GM12878 (cell line): ENCODE data around the gene KLB. TPM values are rescaled to one million over a fixed set of nuclear protein-coding genes. Genes with fewer than 3 reads are reported as not detected.

Experiments used
- CBX3 ChIP-seq: fragments of 200-600 bp; sonication (generic); IDR thresholded peaks from 2 replicates; pipeline ENCODE4 v1.6.1; 2016; ENCODE audit warnings: low read depth, borderline replicate concordance
- EZH2 ChIP-seq: IDR thresholded peaks from 2 replicates; pipeline ENCODE4 v1.6.1; 2012; ENCODE audit warnings: low read depth, mild to moderate bottlenecking, control low read depth, inconsistent platforms, low read length, borderline replicate concordance; ENCODE audit not compliant: control insufficient read depth
- POLR2AphosphoS5 ChIP-seq: IDR thresholded peaks from 2 replicates; pipeline ENCODE4 v1.6.1; 2011; ENCODE audit warnings: mild to moderate bottlenecking, low read length, inconsistent platforms
- RUNX3 ChIP-seq: IDR thresholded peaks from 2 replicates; pipeline ENCODE4 v1.6.1; 2012; ENCODE audit warnings: low read length, inconsistent platforms
- polyA plus RNA-seq, 11 experiments: library from polyadenylated mRNA; depleted of rRNA in 4 of 11; unstranded in 6 of 11; stranded (reverse) in 5 of 11; fragments of >200 nt; fragmentation: Nextera tagmentation in 4 of 11; fragmentation: Illumina TruSeq in 1 of 11; extraction: Ambion mirVana in 4 of 11; extraction: Trizol in 1 of 11; gene quantifications; 1 replicate in 1 of 11; 2 replicates in 10 of 11; pipeline versions ENCODE4 v1.2.1 to v1.2.3, GENCODE V29; 2011 to 2016; ENCODE audit warnings: inconsistent platforms in 2 of 11, missing spikeins in 2 of 11, low read depth in 1 of 11
- total RNA-seq, 4 experiments: library from RNA; depleted of rRNA in 3 of 4; stranded (reverse); fragments of >200 nt in 3 of 4; fragmentation: Illumina TruSeq in 1 of 4; extraction: Trizol in 1 of 4; gene quantifications; 2 replicates each; pipeline versions ENCODE4 v1.2.1 to v1.2.3, GENCODE V29; 2013 to 2021
- TF ChIP-seq, protein P1 (sequence below): IDR thresholded peaks from 2 replicates; pipeline ENCODE4 v1.6.1; 2011; ENCODE audit warnings: borderline replicate concordance, low read depth, mild to moderate bottlenecking, moderate library complexity, mixed read lengths, low read length; ENCODE audit not compliant: insufficient read depth; ENCODE audit errors: extremely low read length
- TF ChIP-seq, protein P2 (sequence below): IDR thresholded peaks from 2 replicates; pipeline ENCODE4 v1.6.1; 2011; ENCODE audit warnings: mild to moderate bottlenecking, low read depth, low read length, moderate library complexity; ENCODE audit not compliant: insufficient replicate concordance
- TF ChIP-seq, protein P3 (sequence below): IDR thresholded peaks from 2 replicates; pipeline ENCODE4 v1.6.1; 2012; ENCODE audit warnings: improper control_type of control experiment, low read depth, low read length; ENCODE audit not compliant: insufficient replicate concordance
- TF ChIP-seq, protein P4 (sequence below): IDR thresholded peaks from 2 replicates; pipeline ENCODE4 v1.6.1; 2011; ENCODE audit warnings: low read depth, low read length, improper control_type of control experiment, borderline replicate concordance

KLB gene
- total and polyA plus RNA-seq, 10 of the 15 experiments (the other 5 are each of a cell fraction or from before 2014, with no cell fraction given), result under 0.01 to 0.13 (median 0.04) TPM; not detected in 1

DNA sequence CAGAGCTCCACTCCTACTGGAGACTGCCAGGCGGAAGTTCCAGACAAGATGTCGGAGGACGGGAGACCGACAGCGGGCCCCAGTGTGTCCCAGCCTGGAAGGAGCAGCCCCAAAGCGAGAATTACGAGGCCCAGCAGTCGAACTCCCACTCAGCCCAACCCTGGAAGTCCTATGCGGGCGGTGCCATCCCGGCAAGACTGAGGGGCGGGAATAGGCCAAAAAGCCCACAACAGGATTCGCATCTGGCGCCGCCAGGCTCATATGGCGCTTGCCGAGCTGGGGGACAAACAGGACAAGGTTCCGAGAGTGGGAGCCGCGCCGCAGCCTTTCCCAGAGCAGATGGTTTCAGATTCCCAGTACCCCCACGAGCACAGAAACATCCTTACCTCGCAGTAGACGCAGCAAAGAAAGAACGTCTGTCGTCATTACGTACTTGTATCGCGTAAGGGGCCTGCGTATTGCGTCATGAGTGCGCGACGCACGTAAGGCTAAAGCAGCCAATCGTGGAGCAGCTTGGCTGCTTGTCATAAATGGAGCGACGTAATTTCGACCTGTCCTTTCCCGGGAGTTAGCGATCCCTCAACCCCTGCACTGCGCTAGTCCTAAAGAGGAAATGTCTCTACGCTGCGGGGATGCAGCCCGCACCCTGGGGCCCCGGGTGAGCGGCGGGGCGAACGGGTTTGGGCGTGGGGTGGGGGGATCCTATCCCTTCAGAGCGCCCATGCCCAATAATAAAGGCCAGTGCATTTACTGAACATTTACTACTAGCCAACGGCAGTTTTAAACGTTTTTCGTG lies 52.0 kb downstream of the KLB start, which contains the start of the genes LIAS and RPL9 (continued):
- TF ChIP-seq, protein P1, sequence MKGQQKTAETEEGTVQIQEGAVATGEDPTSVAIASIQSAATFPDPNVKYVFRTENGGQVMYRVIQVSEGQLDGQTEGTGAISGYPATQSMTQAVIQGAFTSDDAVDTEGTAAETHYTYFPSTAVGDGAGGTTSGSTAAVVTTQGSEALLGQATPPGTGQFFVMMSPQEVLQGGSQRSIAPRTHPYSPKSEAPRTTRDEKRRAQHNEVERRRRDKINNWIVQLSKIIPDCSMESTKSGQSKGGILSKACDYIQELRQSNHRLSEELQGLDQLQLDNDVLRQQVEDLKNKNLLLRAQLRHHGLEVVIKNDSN, result no peak
- TF ChIP-seq, protein P2, sequence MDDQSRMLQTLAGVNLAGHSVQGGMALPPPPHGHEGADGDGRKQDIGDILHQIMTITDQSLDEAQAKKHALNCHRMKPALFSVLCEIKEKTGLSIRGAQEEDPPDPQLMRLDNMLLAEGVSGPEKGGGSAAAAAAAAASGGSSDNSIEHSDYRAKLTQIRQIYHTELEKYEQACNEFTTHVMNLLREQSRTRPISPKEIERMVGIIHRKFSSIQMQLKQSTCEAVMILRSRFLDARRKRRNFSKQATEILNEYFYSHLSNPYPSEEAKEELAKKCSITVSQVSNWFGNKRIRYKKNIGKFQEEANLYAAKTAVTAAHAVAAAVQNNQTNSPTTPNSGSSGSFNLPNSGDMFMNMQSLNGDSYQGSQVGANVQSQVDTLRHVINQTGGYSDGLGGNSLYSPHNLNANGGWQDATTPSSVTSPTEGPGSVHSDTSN, result no peak
- no peak for TF ChIP-seq EZH2
- TF ChIP-seq, protein P3, sequence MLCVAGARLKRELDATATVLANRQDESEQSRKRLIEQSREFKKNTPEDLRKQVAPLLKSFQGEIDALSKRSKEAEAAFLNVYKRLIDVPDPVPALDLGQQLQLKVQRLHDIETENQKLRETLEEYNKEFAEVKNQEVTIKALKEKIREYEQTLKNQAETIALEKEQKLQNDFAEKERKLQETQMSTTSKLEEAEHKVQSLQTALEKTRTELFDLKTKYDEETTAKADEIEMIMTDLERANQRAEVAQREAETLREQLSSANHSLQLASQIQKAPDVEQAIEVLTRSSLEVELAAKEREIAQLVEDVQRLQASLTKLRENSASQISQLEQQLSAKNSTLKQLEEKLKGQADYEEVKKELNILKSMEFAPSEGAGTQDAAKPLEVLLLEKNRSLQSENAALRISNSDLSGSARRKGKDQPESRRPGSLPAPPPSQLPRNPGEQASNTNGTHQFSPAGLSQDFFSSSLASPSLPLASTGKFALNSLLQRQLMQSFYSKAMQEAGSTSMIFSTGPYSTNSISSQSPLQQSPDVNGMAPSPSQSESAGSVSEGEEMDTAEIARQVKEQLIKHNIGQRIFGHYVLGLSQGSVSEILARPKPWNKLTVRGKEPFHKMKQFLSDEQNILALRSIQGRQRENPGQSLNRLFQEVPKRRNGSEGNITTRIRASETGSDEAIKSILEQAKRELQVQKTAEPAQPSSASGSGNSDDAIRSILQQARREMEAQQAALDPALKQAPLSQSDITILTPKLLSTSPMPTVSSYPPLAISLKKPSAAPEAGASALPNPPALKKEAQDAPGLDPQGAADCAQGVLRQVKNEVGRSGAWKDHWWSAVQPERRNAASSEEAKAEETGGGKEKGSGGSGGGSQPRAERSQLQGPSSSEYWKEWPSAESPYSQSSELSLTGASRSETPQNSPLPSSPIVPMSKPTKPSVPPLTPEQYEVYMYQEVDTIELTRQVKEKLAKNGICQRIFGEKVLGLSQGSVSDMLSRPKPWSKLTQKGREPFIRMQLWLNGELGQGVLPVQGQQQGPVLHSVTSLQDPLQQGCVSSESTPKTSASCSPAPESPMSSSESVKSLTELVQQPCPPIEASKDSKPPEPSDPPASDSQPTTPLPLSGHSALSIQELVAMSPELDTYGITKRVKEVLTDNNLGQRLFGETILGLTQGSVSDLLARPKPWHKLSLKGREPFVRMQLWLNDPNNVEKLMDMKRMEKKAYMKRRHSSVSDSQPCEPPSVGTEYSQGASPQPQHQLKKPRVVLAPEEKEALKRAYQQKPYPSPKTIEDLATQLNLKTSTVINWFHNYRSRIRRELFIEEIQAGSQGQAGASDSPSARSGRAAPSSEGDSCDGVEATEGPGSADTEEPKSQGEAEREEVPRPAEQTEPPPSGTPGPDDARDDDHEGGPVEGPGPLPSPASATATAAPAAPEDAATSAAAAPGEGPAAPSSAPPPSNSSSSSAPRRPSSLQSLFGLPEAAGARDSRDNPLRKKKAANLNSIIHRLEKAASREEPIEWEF, result no peak
- TF ChIP-seq, protein P4, sequence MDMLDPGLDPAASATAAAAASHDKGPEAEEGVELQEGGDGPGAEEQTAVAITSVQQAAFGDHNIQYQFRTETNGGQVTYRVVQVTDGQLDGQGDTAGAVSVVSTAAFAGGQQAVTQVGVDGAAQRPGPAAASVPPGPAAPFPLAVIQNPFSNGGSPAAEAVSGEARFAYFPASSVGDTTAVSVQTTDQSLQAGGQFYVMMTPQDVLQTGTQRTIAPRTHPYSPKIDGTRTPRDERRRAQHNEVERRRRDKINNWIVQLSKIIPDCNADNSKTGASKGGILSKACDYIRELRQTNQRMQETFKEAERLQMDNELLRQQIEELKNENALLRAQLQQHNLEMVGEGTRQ, result no peak
- no peak for TF ChIP-seq CBX3
- peak; percentile 100 for TF ChIP-seq POLR2AphosphoS5
- 0 out of 2 replicates have a peak, but pooled peaks have one; percentile 41 for TF ChIP-seq RUNX3
